Heart right ventricle (tissue), 16 donors: ENCODE results near the gene PCNP. TPM values are rescaled to one million over a fixed set of nuclear protein-coding genes. Genes with fewer than 3 reads are reported as not detected.
A peak's percentile ranks its signal among the peaks of the same experiment; 100 is the strongest.
"Not testable (repeated sequence)": the region's sequence is repeated elsewhere in the genome, so short reads cannot be mapped to it uniquely, and the experiment has no call there.

Source experiments
- ATAC-seq, 8 donors: fragments of 200-7000 bp; cut with Tn5 transposase; one replicate each; pipeline ENCODE4 v1.9.1; 2020; ENCODE audit warnings: mild to moderate bottlenecking in 8 of 8, moderate library complexity in 8 of 8, moderate number of reproducible peaks in 1 of 8
- DNase-seq, 2 donors: peaks; one replicate each; pipeline ENCODE4 v3.0.0-alpha.2; 2020
- H3K27ac ChIP-seq, 10 donors: fragments of 200-600 bp; sonication (generic) in 2 of 10; one replicate each; pipeline versions ENCODE4 v1.5.0 to v1.8.0; 2020 to 2022; ENCODE audit warnings: mild to moderate bottlenecking in 3 of 10
- H3K27me3 ChIP-seq, 7 donors: fragments of 200-600 bp; one replicate each; pipeline ENCODE4 v1.8.0; 2021 to 2022; ENCODE audit warnings: mild to moderate bottlenecking in 2 of 7
- H3K36me3 ChIP-seq, 9 donors: fragments of 200-600 bp; sonication (generic) in 1 of 9; one replicate each; pipeline versions ENCODE4 v1.5.0 to v1.8.0; 2020 to 2022; ENCODE audit warnings: mild to moderate bottlenecking in 2 of 9
- H3K4me1 ChIP-seq, 9 donors: fragments of 200-600 bp; sonication (generic) in 1 of 9; one replicate each; pipeline versions ENCODE4 v1.5.0 to v1.8.0; 2020 to 2022; ENCODE audit warnings: mild to moderate bottlenecking in 4 of 9
- H3K4me3 ChIP-seq, 10 donors: fragments of 200-600 bp; sonication (generic) in 2 of 10; one replicate each; pipeline versions ENCODE4 v1.5.0 to v1.8.0; 2020 to 2022; ENCODE audit warnings: mild to moderate bottlenecking in 7 of 10, moderate library complexity in 2 of 10
- H3K9me3 ChIP-seq, 11 donors: fragments of 200-600 bp in 10 of 11; sonication (generic) in 2 of 11; one replicate each; pipeline versions ENCODE4 v1.5.0 to v1.8.0; 2013 to 2022; ENCODE audit warnings: mild to moderate bottlenecking in 2 of 11, control low read depth in 1 of 11, moderate library complexity in 1 of 11
- CTCF ChIP-seq, 9 donors: fragments of 200-600 bp; sonication (generic) in 2 of 9; IDR thresholded peaks; one replicate each; pipeline versions ENCODE4 v1.5.0 to v1.8.0; 2021 to 2022; ENCODE audit warnings: antibody characterized with exemption in 9 of 9, mild to moderate bottlenecking in 5 of 9, moderate library complexity in 1 of 9
- WGBS, 2 donors: extraction: QIAGEN DNeasy Blood & Tissue Kit; methylation state at CpG; one replicate each; pipeline ENCODE4 v1.1.7; 2013; ENCODE audit warnings: inconsistent platforms in 1 of 2; 5-methylcytosine and 5-hydroxymethylcytosine counted together
- intact Hi-C, 10 donors: fragments of 100-400 bp; cut with DNase I; formaldehyde crosslinking; loops; one replicate each; pipeline versions ENCODE4 v1.11.1 to v1.14.2; 2022
- polyA plus RNA-seq, 2 donors: library from polyadenylated mRNA; stranded (reverse); fragments of 200-250 nt; gene quantifications; one replicate each; pipeline ENCODE4 v1.2.3, GENCODE V29; 2013
- total RNA-seq, 10 donors: library from RNA; stranded (reverse); fragmentation: NEBNext Ultra II Directional in 3 of 10; extraction: Animal tissue kit (Norgen Biotek cat#: 25700) in 3 of 10; gene quantifications; one replicate each; pipeline versions ENCODE4 v1.2.1 to v1.2.4, GENCODE V29; 2021 to 2023
- donor health status: Arrhythmogenic right ventricular cardiomyopathy.
- donor health status: ischemic (EF 13 %, LVEDD 7.1; RV severe dilation, severe dysfunction).
- donor health status: healthy with polysubstance abuse.
- donor health status: DM: no; HTN: yes; CAD: no.
- donor health status: DM: no; HTN: no; CAD: no.
- donor health status: ischemic (EF 25% LVEDD 6.9; RV normal size, moderate dysfunction).
- donor health status: ischemic (EF 25% LVEDD 5.7; RV mildly dilated, moderate dysfunction).
- donor health status: healthy.
- donor health status: DM: yes; HTN: yes; CAD: no.
- donor health status: Ischemic cardiomyopathy.
- donor health status: ischemic (EF 35%, LVEDD 5.7; RV mildly dilated, moderate dysfunction).
- donor health status: nonischemic (EF 11% LVEDD 7.7; RV severe dilation, severe dysfunction).
- donor health status: DM: yes; HTN: yes; CAD: no.
- donor health status: PGD.
- donor health status: ischemic (EF 29% LVEDD 5.4; RV normal size, mild dysfunction).
- donor health status: nonischemic (EF 23%, LVEDD 6.1; RV moderate dilation, normal function).

The PCNP gene
- total and polyA plus RNA-seq, 12 donors = 64.3 to 145 (median 121) TPM

GRCh38 chr3:101532783-101533602 is 41.0 kb upstream of the PCNP start:
- DNase-seq (no peak), ATAC-seq (peak in 4 of 8 donors; percentile 39 to 49 (median 46))
- H3K27me3 ChIP-seq = no peaks in the 10 kb centered on the region
- H3K36me3 ChIP-seq = no peaks in the 10 kb centered on the region
- H3K4me3 ChIP-seq = no peak overlapping the region
- intact Hi-C loops = no loop called here
- peaks cover 0 to 7% (median 0%) of the 10 kb centered on the region in 9 donors for H3K4me1 ChIP-seq
- H3K27ac ChIP-seq = no peak overlapping the region
- WGBS, 2 donors = 41 to 45% methylated on average over 9 of the region's 9 CpGs
- peaks cover 0 to 3% (median 0%) of the 10 kb centered on the region in 11 donors for H3K9me3 ChIP-seq
- TF ChIP-seq CTCF (IDR thresholded peaks at IDR 0.05) = no peak

DNA sequence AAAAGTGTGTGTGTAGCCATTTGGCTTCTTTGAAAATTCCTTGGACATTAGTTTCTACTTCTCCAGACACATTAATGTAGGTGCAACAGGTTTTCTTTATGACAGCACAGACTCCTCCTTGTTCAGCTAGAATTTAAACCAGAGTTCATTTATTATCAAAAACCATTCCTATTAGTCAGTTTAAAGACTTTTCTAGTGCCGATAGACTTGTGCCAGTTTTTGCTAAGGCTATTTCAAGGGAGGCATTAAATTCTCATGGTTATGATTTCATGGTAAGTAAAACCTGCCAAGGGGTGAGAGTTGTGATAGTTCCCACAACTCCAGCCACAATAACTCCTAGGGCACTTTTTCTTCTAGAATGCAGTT is 40.4 kb upstream of the PCNP start:
- TF ChIP-seq CTCF (IDR thresholded peaks at IDR 0.05) = no peak
- Histone ChIP-seq H3K36me3 (no peaks in the 10 kb centered on the region), H3K9me3 (peaks cover 0 to 3% (median 0%) of the 10 kb centered on the region in 11 donors), H3K4me1 (peaks cover 0 to 7% (median 0%) of the 10 kb centered on the region in 9 donors), H3K4me3 (no peak overlapping the region), H3K27me3 (no peaks in the 10 kb centered on the region), H3K27ac (no peak overlapping the region)
- intact Hi-C loops = no loop called here
- DNase-seq = no peak
- 75 to 82% methylated on average over 1 of the region's 1 CpG for WGBS, 2 donors
- ATAC-seq = no peak

DNA sequence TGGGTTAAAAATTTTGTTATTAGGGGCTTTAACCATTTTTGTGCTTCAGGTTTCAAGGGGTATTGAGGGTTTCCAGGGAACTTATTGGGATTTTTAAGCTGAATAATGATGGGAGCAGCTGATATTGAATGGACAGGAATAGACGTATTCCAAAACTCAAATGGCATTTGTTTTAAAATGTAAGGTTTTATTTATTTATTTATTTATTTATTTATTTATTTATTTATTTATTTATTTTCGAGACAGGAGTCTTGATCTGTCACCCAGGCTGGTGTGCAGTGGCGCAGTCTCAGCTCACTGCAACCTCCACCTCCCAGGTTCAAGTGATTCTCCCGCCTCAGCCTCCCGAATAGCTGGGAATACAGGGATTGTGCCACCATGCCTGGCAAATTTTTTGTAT is 38.8 kb upstream of the PCNP start:
- WGBS, 2 donors = 81 to 89% methylated on average over 5 of the region's 5 CpGs

DNA sequence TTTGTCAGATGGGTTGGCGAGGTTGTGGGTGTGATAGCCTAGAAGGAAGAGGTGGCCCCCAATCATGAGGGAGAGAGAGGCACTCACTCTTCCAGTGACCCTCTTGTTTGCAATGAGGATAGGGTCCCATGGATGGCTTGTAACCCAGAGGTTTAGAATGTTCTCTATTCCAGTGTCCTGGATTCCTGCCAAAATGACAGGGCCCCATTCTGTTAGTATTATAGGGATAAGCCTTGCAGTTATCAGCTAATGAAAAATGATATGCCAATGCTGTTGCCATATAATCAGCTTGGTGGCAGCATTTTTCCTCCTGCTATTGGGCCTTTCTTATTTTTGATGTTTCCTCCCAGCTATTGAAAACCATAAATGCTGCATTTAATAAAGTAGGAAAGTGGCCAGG is 37.7 kb upstream of the PCNP start:
- WGBS, 2 donors = 93 to 100% methylated on average over 1 of the region's 1 CpG
- Histone ChIP-seq H3K4me3 (no peak overlapping the region), H3K4me1 (peaks cover 0 to 7% (median 0%) of the 10 kb centered on the region in 9 donors), H3K27me3 (no peaks in the 10 kb centered on the region), H3K9me3 (no peaks in the 10 kb centered on the region), H3K36me3 (no peaks in the 10 kb centered on the region), H3K27ac (no peak overlapping the region)
- intact Hi-C loops = no loop called here
- TF ChIP-seq CTCF (IDR thresholded peaks at IDR 0.05) = no peak
- ATAC-seq = no peak
- DNase-seq = no peak

More for the DNA sequence above, 38.8 kb upstream of the PCNP start:
- no peak overlapping the region for H3K4me3 ChIP-seq
- no peaks in the 10 kb centered on the region for H3K27me3 ChIP-seq
- intact Hi-C loops = no loop called here
- ATAC-seq = no peak
- peaks cover 0 to 7% (median 0%) of the 10 kb centered on the region in 9 donors for H3K4me1 ChIP-seq
- peaks cover 0 to under 1% (median 0%) of the 10 kb centered on the region in 11 donors for H3K9me3 ChIP-seq
- TF ChIP-seq CTCF (IDR thresholded peaks at IDR 0.05) = no peak
- no peaks in the 10 kb centered on the region for H3K36me3 ChIP-seq
- DNase-seq = no peak
- H3K27ac ChIP-seq = no peak overlapping the region

DNA sequence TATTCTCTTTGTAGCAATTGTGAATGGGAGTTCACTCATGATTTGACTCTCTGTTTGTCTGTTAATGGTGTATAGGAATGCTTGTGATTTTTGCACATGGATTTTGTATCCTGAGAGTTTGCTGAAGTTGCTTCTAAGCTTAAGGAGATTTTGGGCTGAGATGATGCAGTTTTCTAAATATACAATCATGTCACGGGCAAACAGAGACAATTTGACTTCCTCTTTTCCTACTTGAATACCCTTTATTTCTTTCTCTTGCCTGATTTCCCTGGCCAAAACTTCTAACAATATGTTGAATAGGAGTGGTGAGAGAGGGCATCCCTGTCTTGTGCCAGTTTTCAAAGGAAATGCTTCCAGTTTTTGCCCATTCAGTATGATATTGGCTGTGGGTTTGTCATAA is 37.0 kb upstream of the PCNP start:
- H3K27me3 ChIP-seq, intact Hi-C loops, H3K36me3 ChIP-seq, H3K4me3 ChIP-seq, DNase-seq, H3K4me1 ChIP-seq, H3K9me3 ChIP-seq, H3K27ac ChIP-seq, ATAC-seq: not testable (repeated sequence)
- WGBS, 2 donors = 67 to 70% methylated on average over 1 of the region's 1 CpG
